DMS 273 treated with DMSO at 0.1 percent for 48 hours (cell line): ENCODE measurements around the gene MMEL1.
"Not testable (repeated sequence)": the region's sequence is repeated elsewhere in the genome, so short reads cannot be mapped to it uniquely, and the experiment has no call there.

ENCODE experiments used
- DNase-seq: peaks from one replicate; lab custom pipeline; 2025; lab: John Stamatoyannopoulos, UW

Gene MMEL1

GRCh38 chr1:2573250-2573920 is 59.4 kb downstream of the MMEL1 start:
- no peak for DNase-seq

GRCh38 chr1:2571348-2571747 is 61.5 kb downstream of the MMEL1 start:
- no peak for DNase-seq

GRCh38 chr1:2570332-2570731 is 62.5 kb downstream of the MMEL1 start:
- DNase-seq = no peak

GRCh38 chr1:2569703-2570102 is 63.1 kb downstream of the MMEL1 start:
- not testable (repeated sequence) for DNase-seq

GRCh38 chr1:2569060-2569459 is 63.8 kb downstream of the MMEL1 start:
- DNase-seq = no peak

- DNase-seq = not testable (repeated sequence)
Observed at GRCh38 chr1:2568187-2568816, 64.5 kb downstream of the MMEL1 start.

- DNase-seq = no peak
Observed at GRCh38 chr1:2567083-2567679, 65.6 kb downstream of the MMEL1 start.

GRCh38 chr1:2566101-2567045 is 66.4 kb downstream of the MMEL1 start:
- no peak for DNase-seq

- no peak for DNase-seq
Observed at GRCh38 chr1:2564815-2565374, 67.9 kb downstream of the MMEL1 start.

GRCh38 chr1:2564006-2564814 is 68.6 kb downstream of the MMEL1 start:
- no peak for DNase-seq

GRCh38 chr1:2563205-2563604 is 69.6 kb downstream of the MMEL1 start:
- no peak for DNase-seq

GRCh38 chr1:2561898-2562895 is 70.6 kb downstream of the MMEL1 start:
- DNase-seq = no peak

GRCh38 chr1:2561446-2561845 is 71.4 kb downstream of the MMEL1 start:
- DNase-seq = no peak

GRCh38 chr1:2560299-2561073 is 72.3 kb downstream of the MMEL1 start:
- no peak for DNase-seq

GRCh38 chr1:2559509-2560298 is 73.1 kb downstream of the MMEL1 start:
- no peak for DNase-seq

GRCh38 chr1:2558861-2559260 is 74.0 kb downstream of the MMEL1 start:
- DNase-seq = no peak

GRCh38 chr1:2558420-2558819 is 74.4 kb downstream of the MMEL1 start:
- DNase-seq = no peak
